ENCODE data around the gene ACAP3.

The ACAP3 gene

DNA sequence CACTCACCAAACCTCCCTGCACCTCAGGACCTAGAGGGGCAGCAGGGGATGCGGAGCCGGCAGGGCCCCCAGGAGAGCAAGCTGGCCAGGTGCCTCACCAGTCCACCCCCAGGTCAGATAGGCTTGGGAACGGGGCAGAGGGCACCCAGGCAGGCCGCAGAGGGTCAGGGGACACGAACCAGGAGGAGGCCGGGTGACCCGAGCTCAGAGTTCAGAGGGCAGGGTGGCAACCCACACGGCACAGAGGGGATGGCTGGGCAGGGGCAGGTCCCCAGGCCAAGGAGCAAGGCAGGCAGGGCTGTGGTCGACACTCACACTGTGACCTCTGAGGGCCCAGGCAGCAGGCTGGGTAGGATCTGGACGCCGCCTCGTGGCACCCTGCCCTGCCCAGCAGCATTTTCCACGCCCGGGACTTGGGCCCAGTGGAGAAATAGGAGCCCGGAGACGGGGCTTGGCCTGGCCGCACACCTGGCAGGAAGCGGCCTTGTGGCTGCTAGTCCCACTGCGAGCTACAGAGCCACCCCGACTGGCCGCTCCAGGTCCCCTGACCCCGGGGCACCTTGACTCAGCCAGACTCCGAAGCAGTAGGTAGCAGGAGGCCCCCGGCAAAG, 36.2 kb upstream of the ACAP3 start:
- TF ChIP-seq, protein P1, sequence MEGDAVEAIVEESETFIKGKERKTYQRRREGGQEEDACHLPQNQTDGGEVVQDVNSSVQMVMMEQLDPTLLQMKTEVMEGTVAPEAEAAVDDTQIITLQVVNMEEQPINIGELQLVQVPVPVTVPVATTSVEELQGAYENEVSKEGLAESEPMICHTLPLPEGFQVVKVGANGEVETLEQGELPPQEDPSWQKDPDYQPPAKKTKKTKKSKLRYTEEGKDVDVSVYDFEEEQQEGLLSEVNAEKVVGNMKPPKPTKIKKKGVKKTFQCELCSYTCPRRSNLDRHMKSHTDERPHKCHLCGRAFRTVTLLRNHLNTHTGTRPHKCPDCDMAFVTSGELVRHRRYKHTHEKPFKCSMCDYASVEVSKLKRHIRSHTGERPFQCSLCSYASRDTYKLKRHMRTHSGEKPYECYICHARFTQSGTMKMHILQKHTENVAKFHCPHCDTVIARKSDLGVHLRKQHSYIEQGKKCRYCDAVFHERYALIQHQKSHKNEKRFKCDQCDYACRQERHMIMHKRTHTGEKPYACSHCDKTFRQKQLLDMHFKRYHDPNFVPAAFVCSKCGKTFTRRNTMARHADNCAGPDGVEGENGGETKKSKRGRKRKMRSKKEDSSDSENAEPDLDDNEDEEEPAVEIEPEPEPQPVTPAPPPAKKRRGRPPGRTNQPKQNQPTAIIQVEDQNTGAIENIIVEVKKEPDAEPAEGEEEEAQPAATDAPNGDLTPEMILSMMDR (conservative IDR thresholded peaks at IDR 0.05; ENCODE audit: control insufficient read depth, insufficient read depth, low read depth, low read length): no peak
- no peak overlapping the region for H3K4me3 ChIP-seq (ENCODE audit: control insufficient read depth, low read depth, low read length)
- DNase-seq (ENCODE audit: low read depth): no peak

DNA sequence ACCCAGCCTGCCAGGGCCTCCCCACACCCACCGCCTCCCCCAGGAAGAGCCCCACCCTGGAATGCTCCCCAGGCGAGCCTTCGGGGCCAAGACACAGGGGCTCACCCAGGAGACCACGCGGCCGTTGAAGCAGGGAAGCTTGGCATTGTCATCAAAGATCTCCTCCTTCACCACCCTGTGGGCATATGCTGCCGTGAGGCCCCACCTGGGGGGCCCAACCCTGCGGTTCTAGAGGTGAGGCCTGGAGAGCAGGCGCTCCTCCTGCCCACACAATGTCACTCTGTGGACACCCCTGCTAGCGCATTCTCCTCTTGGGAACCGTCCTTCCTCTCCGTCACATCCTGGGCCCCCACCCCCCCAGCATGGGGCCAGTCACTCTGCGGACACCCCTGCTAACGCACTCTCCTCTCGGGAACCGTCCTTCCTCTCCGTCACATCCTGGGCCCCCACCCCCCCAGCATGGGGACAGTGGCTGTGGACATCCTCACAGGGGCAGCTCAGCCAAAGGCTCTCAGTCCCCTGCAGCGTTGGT, 34.9 kb upstream of the ACAP3 start:
- TF ChIP-seq, protein P1 (conservative IDR thresholded peaks at IDR 0.05; ENCODE audit: control insufficient read depth, insufficient read depth, low read depth, low read length): no peak
- no peak for DNase-seq (ENCODE audit: low read depth)
- no peak overlapping the region for H3K4me3 ChIP-seq (ENCODE audit: control insufficient read depth, low read depth, low read length)

DNA sequence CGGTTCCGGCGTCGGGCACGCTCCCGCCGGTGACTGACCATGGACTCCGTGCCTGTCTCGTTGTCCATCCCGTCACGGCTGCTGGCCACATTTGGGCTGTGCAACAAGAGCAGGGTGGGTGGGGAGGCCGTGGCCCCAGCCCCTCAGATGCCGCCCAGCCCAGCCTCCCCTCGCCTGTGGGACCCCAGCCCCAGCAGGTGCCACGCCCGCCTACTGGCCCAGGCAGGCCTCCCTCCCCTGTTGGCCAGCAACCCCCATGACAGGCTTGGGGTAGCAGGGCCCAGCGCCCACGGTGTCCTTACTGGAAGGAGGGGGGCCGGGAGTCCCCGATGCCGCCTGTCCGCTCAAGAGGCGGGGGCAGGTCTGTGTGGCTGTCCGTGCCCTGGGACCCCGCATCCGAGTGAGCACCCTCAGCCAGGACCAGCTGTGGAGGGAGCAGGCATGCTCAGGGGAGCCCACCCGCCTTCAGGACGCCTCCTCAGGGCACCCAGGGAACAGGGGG, 34.4 kb upstream of the ACAP3 start:
- no peak overlapping the region for H3K4me3 ChIP-seq (ENCODE audit: control insufficient read depth, low read depth, low read length)
- TF ChIP-seq, protein P1 (conservative IDR thresholded peaks at IDR 0.05; ENCODE audit: control insufficient read depth, insufficient read depth, low read depth, low read length): no peak
- no peak for DNase-seq (ENCODE audit: low read depth)

DNA sequence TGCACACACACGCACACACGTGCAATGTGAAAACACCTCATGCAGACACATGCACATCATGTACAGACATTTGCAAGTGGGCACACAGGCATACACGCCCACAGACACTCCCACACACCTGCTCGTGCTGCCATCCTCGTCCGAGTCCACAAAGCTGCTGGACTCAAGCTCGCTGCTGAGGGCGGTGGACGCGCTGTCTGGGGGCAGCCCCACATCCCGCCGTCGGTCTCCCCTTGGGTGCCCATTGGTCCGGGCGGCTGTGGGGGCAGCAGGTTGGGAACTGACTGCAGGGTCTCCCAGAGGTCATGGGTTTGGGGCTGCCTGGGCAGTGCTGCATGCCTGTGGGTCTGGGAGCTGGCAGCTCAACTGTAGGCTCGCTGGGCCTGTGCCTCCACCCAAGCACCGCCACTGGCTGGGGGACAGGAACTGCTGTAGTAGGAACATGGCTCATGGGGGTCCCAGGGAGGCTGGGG, 33.9 kb upstream of the ACAP3 start:
- H3K4me3 ChIP-seq (ENCODE audit: control insufficient read depth, low read depth, low read length): no peak overlapping the region
- no peak for DNase-seq (ENCODE audit: low read depth)
- TF ChIP-seq, protein P1 (conservative IDR thresholded peaks at IDR 0.05; ENCODE audit: control insufficient read depth, insufficient read depth, low read depth, low read length): no peak

DNA sequence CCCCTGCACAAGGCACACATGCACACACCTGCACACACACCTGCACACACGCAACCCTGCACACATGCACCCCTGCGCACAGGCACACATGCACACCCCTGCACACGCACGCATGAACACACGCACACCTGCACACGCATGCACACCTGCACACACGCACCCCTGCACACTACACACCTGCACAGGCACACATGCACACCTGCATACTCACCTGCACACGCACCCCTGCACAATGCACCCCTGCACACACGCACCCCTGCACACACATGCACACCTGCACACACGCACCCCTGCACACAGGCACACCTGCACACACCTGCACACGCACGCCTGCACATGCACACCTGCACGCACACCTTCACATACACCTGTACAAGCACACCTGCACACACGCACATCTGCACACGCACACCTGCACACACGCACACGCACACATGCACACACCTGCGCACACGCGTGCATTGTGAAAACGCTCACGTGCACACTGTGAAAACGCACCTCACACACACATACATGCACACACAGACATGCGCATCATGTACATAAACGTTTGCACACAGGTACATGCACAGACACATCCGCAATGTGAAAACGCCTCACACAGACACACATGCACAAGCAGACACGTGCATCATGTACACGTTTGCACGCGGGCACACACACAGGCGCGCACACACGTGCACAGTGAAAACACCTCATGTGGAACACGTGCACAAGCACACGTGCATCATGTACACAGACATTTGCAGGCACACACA, 33.2 kb upstream of the ACAP3 start:
- TF ChIP-seq, protein P1 (conservative IDR thresholded peaks at IDR 0.05; ENCODE audit: control insufficient read depth, insufficient read depth, low read depth, low read length): no peak
- no peak overlapping the region for H3K4me3 ChIP-seq (ENCODE audit: control insufficient read depth, low read depth, low read length)
- DNase-seq (ENCODE audit: low read depth): no peak

DNA sequence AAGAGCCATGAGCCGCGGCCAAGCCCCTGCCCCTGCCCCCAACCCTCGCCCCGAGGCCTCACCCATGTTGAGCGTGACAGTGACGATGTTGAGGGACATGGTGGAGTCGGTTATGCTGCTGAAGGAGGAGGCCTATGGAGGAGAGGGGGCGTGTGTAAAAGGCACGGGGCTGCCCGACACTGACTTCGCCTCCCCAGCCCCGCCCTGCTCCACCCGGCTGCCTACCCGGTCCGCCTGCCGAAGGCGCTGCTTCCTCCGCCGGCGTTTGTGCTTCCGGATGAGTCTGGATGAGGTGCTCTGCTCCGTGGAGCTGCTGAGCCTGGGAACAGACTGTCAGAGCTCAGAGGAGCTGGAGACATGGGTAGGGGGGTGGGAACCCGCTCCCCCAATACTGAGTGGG, 32.5 kb upstream of the ACAP3 start:
- DNase-seq (ENCODE audit: low read depth): no peak
- TF ChIP-seq, protein P1 (conservative IDR thresholded peaks at IDR 0.05; ENCODE audit: control insufficient read depth, insufficient read depth, low read depth, low read length): no peak
- H3K4me3 ChIP-seq (ENCODE audit: control insufficient read depth, low read depth, low read length): no peak overlapping the region
